ENCODE data around the gene SERTAD4.
A peak's percentile ranks its signal among the peaks of the same experiment; 100 is the strongest.
"Not testable (repeated sequence)": the region's sequence is repeated elsewhere in the genome, so short reads cannot be mapped to it uniquely, and the experiment has no call there.

SERTAD4 gene

DNA sequence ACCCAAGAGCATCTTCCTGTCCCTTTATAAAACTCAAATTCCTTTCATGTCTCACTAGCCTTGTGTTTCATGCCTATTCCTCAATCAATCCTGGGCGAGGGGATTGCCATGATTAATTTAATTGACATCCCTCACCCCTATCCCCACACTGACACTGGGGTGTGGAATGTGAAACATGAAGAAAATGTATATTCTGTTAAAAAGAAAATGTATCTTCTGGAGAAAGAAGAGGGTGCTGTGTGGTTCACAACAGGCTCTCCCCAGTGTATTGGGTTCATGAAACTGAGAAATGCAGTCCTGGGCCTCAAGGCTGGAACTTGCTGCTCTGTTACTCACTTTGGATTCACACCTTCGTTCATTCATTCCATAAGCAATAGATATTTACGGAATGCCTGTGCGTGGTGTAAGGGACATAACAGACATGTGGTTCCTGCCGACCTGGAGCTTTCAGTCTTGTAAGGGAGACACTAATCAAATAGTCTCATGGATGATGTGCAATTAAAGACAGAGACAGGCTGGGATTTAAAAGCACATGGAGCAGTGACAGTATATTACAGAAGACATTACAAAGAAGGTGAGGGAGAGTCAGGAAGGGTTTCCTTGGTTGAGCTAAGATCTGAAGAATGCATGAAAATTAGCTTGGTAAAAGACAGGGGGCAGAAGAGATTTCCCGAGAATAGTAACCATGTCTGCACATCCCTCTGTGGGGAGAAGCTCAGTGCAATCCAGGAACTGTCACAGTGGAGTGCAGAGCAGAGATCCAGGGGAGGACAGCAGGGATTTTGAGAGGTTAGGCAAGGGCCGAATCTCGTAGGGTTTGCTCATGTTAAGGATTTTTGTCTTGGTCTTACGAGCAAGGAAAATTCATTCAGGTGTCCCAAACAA lies 32.1 kb downstream of the SERTAD4 start:
- Histone ChIP-seq H3K4me1 (ENCODE audit: low read length) (no peaks in the 10 kb centered on the region), H3K79me2 (ENCODE audit: low read length) (no peaks in the 10 kb centered on the region), H3K27me3 (ENCODE audit: low read depth, low read length) (peaks cover 35% of the 10 kb centered on the region), H3K9me3 (ENCODE audit: insufficient read depth, low read length) (no peaks in the 10 kb centered on the region), H3K27ac (ENCODE audit: low read length) (no peak overlapping the region), H2AFZ (ENCODE audit: low read depth, low read length) (no peak overlapping the region), H3K4me2 (ENCODE audit: low read length) (no peak overlapping the region), H3K36me3 (replicated peaks; ENCODE audit: low read depth, low read length) (no peaks in the 10 kb centered on the region), H3K4me3 (ENCODE audit: low read length) (no peak overlapping the region), H3K9ac (ENCODE audit: low read length) (no peak overlapping the region), H4K20me1 (ENCODE audit: insufficient read depth, low read length) (no peaks in the 10 kb centered on the region)
- TF ChIP-seq EZH2phosphoT487 (IDR thresholded peaks at IDR 0.05; ENCODE audit: low read depth), result no peak
- TF ChIP-seq, protein P1, sequence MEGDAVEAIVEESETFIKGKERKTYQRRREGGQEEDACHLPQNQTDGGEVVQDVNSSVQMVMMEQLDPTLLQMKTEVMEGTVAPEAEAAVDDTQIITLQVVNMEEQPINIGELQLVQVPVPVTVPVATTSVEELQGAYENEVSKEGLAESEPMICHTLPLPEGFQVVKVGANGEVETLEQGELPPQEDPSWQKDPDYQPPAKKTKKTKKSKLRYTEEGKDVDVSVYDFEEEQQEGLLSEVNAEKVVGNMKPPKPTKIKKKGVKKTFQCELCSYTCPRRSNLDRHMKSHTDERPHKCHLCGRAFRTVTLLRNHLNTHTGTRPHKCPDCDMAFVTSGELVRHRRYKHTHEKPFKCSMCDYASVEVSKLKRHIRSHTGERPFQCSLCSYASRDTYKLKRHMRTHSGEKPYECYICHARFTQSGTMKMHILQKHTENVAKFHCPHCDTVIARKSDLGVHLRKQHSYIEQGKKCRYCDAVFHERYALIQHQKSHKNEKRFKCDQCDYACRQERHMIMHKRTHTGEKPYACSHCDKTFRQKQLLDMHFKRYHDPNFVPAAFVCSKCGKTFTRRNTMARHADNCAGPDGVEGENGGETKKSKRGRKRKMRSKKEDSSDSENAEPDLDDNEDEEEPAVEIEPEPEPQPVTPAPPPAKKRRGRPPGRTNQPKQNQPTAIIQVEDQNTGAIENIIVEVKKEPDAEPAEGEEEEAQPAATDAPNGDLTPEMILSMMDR (IDR thresholded peaks at IDR 0.05; ENCODE audit: low read depth, low read length), result peak; percentile 21; the same call in 1 of the 2 replicates

DNA sequence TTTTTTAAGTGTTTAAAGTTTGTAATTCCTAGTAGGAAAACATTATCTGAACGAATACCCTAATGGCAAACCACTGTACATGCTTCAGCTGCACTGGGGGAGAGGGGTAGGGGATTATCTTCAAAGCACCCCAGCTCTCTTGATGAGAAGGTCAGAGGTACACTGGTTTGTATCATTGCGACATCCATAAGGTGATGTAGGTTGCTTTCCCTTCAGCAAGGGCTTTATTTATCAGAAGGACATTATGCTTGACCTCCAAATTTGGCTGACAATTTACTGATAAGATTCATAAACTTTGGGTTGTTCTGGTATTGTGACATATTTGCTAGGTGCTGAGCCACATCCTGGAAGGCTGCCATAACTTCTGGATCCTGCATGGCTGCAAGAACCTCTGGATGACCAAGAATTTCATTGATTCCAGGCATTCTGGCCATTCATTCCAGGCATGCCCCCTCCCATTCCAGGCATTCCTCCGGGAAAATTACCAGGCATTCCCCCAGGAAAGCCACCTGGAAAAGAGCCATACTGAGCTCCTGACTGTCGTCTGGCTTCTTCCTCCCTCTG lies 32.9 kb downstream of the SERTAD4 start:
- peaks cover 42% of the 10 kb centered on the region for H3K27me3 ChIP-seq (ENCODE audit: low read depth, low read length)
- H3K27ac ChIP-seq (ENCODE audit: low read length); H3K79me2 ChIP-seq (ENCODE audit: low read length); H3K9ac ChIP-seq (ENCODE audit: low read length); H3K4me2 ChIP-seq (ENCODE audit: low read length); H3K9me3 ChIP-seq (ENCODE audit: insufficient read depth, low read length); H3K4me1 ChIP-seq (ENCODE audit: low read length); H2AFZ ChIP-seq (ENCODE audit: low read depth, low read length); H3K4me3 ChIP-seq (ENCODE audit: low read length); H4K20me1 ChIP-seq (ENCODE audit: insufficient read depth, low read length); H3K36me3 ChIP-seq (replicated peaks; ENCODE audit: low read depth, low read length): not testable (repeated sequence)

DNA sequence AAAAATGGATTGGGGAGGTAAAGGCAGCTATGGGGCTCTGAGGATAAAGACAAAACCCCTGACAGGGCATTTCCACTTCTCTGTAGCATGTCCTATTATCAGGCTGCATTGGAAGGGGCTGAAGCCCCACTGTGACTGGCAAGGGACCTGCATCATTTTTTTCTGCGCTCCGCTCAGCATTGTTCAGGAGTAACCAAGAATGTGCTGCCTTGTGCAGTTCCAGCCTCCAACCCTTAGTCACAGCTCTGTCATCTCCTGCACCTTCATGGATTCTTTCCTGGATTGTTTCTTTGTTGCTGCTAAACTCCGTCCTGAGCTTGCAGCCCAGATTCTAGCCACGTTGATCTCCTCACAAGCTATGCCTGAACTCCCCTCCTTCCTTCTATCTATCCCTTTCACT lies 37.4 kb downstream of the SERTAD4 start:
- Histone ChIP-seq H3K4me2 (ENCODE audit: low read length) (no peak overlapping the region), H4K20me1 (ENCODE audit: insufficient read depth, low read length) (no peaks in the 10 kb centered on the region), H3K9ac (ENCODE audit: low read length) (no peak overlapping the region), H3K4me3 (ENCODE audit: low read length) (no peak overlapping the region), H3K27ac (ENCODE audit: low read length) (no peak overlapping the region), H3K79me2 (ENCODE audit: low read length) (no peaks in the 10 kb centered on the region), H3K27me3 (ENCODE audit: low read depth, low read length) (peaks cover 35% of the 10 kb centered on the region), H2AFZ (ENCODE audit: low read depth, low read length) (no peak overlapping the region), H3K36me3 (replicated peaks; ENCODE audit: low read depth, low read length) (no peaks in the 10 kb centered on the region), H3K9me3 (ENCODE audit: insufficient read depth, low read length) (no peaks in the 10 kb centered on the region), H3K4me1 (ENCODE audit: low read length) (no peaks in the 10 kb centered on the region)
- TF ChIP-seq EZH2phosphoT487 (IDR thresholded peaks at IDR 0.05; ENCODE audit: low read depth), result no peak
- TF ChIP-seq, protein P1 (IDR thresholded peaks at IDR 0.05; ENCODE audit: low read depth, low read length), result no peak

DNA sequence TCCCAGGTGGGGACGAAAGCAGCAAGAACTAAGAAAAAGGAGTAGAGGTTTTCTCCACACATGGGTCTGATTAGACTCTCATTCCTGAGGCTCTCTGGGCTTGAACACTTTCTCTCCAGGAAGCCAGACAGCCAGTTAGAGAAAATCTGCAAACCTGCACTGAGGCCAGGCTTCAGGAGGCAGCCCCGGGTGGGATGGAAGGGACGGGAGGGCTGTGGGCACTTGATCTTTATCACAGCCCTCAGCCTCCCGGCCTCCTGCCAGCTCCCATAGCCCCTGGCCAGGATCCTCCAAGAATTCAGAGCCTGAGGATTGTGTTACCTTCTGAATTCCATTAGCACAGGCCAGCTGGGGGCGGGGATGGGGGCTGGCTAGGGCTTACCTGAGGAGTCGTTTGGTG lies 40.1 kb downstream of the SERTAD4 start:
- Histone ChIP-seq H3K27ac (ENCODE audit: low read length) (no peak overlapping the region), H3K4me2 (ENCODE audit: low read length) (no peak overlapping the region), H2AFZ (ENCODE audit: low read depth, low read length) (no peak overlapping the region), H3K9ac (ENCODE audit: low read length) (no peak overlapping the region), H3K79me2 (ENCODE audit: low read length) (no peaks in the 10 kb centered on the region), H4K20me1 (ENCODE audit: insufficient read depth, low read length) (no peaks in the 10 kb centered on the region), H3K4me1 (ENCODE audit: low read length) (no peaks in the 10 kb centered on the region), H3K36me3 (replicated peaks; ENCODE audit: low read depth, low read length) (no peaks in the 10 kb centered on the region), H3K9me3 (ENCODE audit: insufficient read depth, low read length) (no peaks in the 10 kb centered on the region), H3K27me3 (ENCODE audit: low read depth, low read length) (peaks cover 33% of the 10 kb centered on the region), H3K4me3 (ENCODE audit: low read length) (no peak overlapping the region)
- TF ChIP-seq EZH2phosphoT487 (IDR thresholded peaks at IDR 0.05; ENCODE audit: low read depth), result no peak
- TF ChIP-seq, protein P1 (IDR thresholded peaks at IDR 0.05; ENCODE audit: low read depth, low read length), result no peak
